ENCODE measurements around the gene FAM199X.
"Not testable (repeated sequence)": the region's sequence is repeated elsewhere in the genome, so short reads cannot be mapped to it uniquely, and the experiment has no call there.

The FAM199X gene

GRCh38 chrX:104193485-104193884 lies 27.2 kb downstream of the FAM199X start:
- no peak for DNase-seq

- DNase-seq: no peak
These were observed 28.8 kb downstream of the FAM199X start for GRCh38 chrX:104195013-104195412.

GRCh38 chrX:104195489-104196084 lies 29.3 kb downstream of the FAM199X start:
- no peak for DNase-seq

GRCh38 chrX:104205548-104205947 lies 39.3 kb downstream of the FAM199X start:
- no peak for DNase-seq

- DNase-seq: no peak
These were observed 44.9 kb downstream of the FAM199X start for GRCh38 chrX:104211187-104211586.

GRCh38 chrX:104230060-104230459 lies 63.8 kb downstream of the FAM199X start:
- not testable (repeated sequence) for DNase-seq
